Astrocyte (in vitro differentiated cells and primary cell): ENCODE measurements around the gene LASP1. TPM values are rescaled to one million over a fixed set of nuclear protein-coding genes. Genes with fewer than 3 reads are reported as not detected.
A peak's percentile ranks its signal among the peaks of the same experiment; 100 is the strongest.

Experiments
- DNase-seq: peaks from one replicate; pipeline ENCODE4 v3.0.0-alpha.2; 2010; ENCODE audit warnings: low read depth
- FAIRE-seq: peaks from 2 replicates; lab custom pipeline; 2011; peaks lifted over from hg19 to GRCh38; lab: Jason Lieb, UNC
- H2AFZ ChIP-seq: 2 replicates; pipeline ENCODE4 v1.6.0; 2012; ENCODE audit warnings: low read depth, low read length, inconsistent platforms
- H3K27ac ChIP-seq: 2 replicates; pipeline ENCODE4 v1.5.1; 2011; ENCODE audit warnings: low read depth, low read length, inconsistent platforms
- H3K27me3 ChIP-seq: 2 replicates; pipeline ENCODE4 v1.6.0; 2011; ENCODE audit warnings: low read length, inconsistent platforms; ENCODE audit not compliant: insufficient read depth
- H3K36me3 ChIP-seq: 2 replicates; pipeline ENCODE4 v1.5.1; 2011; ENCODE audit warnings: low read length, inconsistent platforms; ENCODE audit not compliant: insufficient read depth
- H3K4me1 ChIP-seq: 2 replicates; pipeline ENCODE4 v1.5.1; 2011; ENCODE audit warnings: low read length, inconsistent platforms; ENCODE audit not compliant: insufficient read depth
- H3K4me2 ChIP-seq: 2 replicates; pipeline ENCODE4 v1.6.0; 2012; ENCODE audit warnings: low read length, inconsistent platforms
- H3K4me3 ChIP-seq: 2 replicates; pipeline ENCODE4 v1.5.1; 2011; ENCODE audit warnings: low read depth, mild to moderate bottlenecking, low read length, inconsistent platforms; ENCODE audit not compliant: insufficient read depth
- H3K79me2 ChIP-seq: 2 replicates; pipeline ENCODE4 v1.6.0; 2012; ENCODE audit warnings: mild to moderate bottlenecking, low read length, inconsistent platforms; ENCODE audit not compliant: insufficient read depth
- H3K9ac ChIP-seq: 2 replicates; pipeline ENCODE4 v1.6.0; 2012; ENCODE audit warnings: mild to moderate bottlenecking, low read length, inconsistent platforms
- H3K9me3 ChIP-seq: 2 replicates; pipeline ENCODE4 v1.5.1; 2012; ENCODE audit warnings: low read depth, mild to moderate bottlenecking, low read length, inconsistent platforms; ENCODE audit not compliant: insufficient read depth
- H4K20me1 ChIP-seq: 2 replicates; pipeline ENCODE4 v1.6.0; 2012; ENCODE audit warnings: low read length, inconsistent platforms; ENCODE audit not compliant: insufficient read depth
- H3K27ac Mint-ChIP-seq: one replicate; pipeline ENCODE4 v1.8.0; 2021; ENCODE audit warnings: mild to moderate bottlenecking, mixed read lengths; ENCODE audit not compliant: unreplicated experiment
- H3K27me3 Mint-ChIP-seq: one replicate; pipeline ENCODE4 v1.8.0; 2021; ENCODE audit warnings: low read depth, mixed read lengths; ENCODE audit not compliant: unreplicated experiment
- H3K36me3 Mint-ChIP-seq: one replicate; pipeline ENCODE4 v1.8.0; 2021; ENCODE audit warnings: low read depth, mixed read lengths; ENCODE audit not compliant: unreplicated experiment
- H3K4me1 Mint-ChIP-seq: one replicate; pipeline ENCODE4 v1.8.0; 2021; ENCODE audit warnings: low read depth, mixed read lengths; ENCODE audit not compliant: unreplicated experiment
- H3K4me3 Mint-ChIP-seq: one replicate; pipeline ENCODE4 v1.8.0; 2021; ENCODE audit warnings: mild to moderate bottlenecking, moderate library complexity, mixed read lengths; ENCODE audit not compliant: unreplicated experiment
- H3K9me3 Mint-ChIP-seq: one replicate; pipeline ENCODE4 v1.8.0; 2021; ENCODE audit warnings: mild to moderate bottlenecking, mixed read lengths; ENCODE audit not compliant: unreplicated experiment
- CTCF ChIP-seq: IDR thresholded peaks from 2 replicates; pipeline ENCODE4 v1.5.1; 2011; ENCODE audit warnings: low read depth, mild to moderate bottlenecking, inconsistent platforms, low read length, moderate library complexity; ENCODE audit not compliant: insufficient read depth
- EZH2 ChIP-seq: IDR thresholded peaks from 2 replicates; pipeline ENCODE4 v1.6.1; 2012; ENCODE audit warnings: mild to moderate bottlenecking, low read length, inconsistent platforms; ENCODE audit not compliant: insufficient read depth
- total RNA-seq: library from RNA; stranded (reverse); gene quantifications from 2 replicates; pipeline ENCODE4 v1.2.1, GENCODE V29; 2021

The LASP1 gene
- total RNA-seq, 1 donor from 2014 or later, result 421 TPM

DNA sequence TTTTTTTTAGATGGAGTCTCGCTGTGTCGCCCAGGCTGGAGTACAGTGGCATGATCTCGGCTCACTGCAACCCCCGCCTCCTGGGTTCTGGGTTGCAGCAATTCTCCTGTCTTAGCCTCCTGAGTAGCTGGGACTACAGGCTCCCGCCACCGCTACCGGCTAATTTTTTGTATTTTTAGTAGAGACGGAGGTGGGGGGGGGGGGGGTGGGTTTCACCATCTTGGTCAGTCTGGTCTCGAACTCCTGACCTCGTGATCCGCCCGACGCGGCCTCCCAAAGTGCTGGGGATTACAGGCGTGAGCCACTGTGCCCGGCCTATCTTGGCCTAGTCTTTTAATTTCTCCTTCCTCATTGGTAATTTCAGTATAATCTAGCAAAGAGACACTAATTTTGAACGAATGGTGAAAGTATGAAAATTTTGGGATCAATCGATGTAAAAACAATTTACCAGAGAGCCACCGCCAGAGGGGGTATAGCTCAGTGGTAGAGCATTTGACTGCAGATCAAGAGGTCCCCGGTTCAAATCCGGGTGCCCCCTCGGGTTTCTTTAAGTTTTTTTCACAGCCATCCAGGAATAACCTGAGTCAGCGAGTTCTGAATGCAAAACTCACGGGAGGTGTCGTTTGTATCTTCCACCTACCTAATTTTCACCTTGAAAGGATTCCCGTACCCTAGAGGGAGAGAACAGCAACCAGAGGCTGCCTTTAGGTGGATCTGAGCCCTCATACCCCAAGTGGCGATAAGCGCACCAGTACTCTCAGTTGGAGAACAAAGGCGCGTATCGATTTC, 2.5 kb upstream of the LASP1 start:
- H3K9me3 Mint-ChIP-seq, result no peaks in the 10 kb centered on the region
- peaks cover 11% of the 10 kb centered on the region for H3K4me1 Mint-ChIP-seq
- Histone ChIP-seq H3K27ac (peak overlapping the region; percentile 36), H4K20me1 (peaks cover 17% of the 10 kb centered on the region), H3K9me3 (no peaks in the 10 kb centered on the region), H3K4me1 (peaks cover 33% of the 10 kb centered on the region), H3K36me3 (no peaks in the 10 kb centered on the region), H3K4me3 (peak overlapping the region; percentile 88), H3K9ac (peak overlapping the region; percentile 55), H3K27me3 (no peaks in the 10 kb centered on the region), H2AFZ (peak overlapping the region; percentile 30), H3K4me2 (peak overlapping the region; percentile 87), H3K79me2 (peaks cover 24% of the 10 kb centered on the region)
- peaks cover 5% of the 10 kb centered on the region for H3K36me3 Mint-ChIP-seq
- TF ChIP-seq EZH2 (no peak), CTCF (no peak)
- peak overlapping the region; percentile 87 for H3K27ac Mint-ChIP-seq
- H3K4me3 Mint-ChIP-seq, result peak overlapping the region; percentile 93
- FAIRE-seq (peak; percentile 17), DNase-seq (peak; percentile 41)
- no peaks in the 10 kb centered on the region for H3K27me3 Mint-ChIP-seq

DNA sequence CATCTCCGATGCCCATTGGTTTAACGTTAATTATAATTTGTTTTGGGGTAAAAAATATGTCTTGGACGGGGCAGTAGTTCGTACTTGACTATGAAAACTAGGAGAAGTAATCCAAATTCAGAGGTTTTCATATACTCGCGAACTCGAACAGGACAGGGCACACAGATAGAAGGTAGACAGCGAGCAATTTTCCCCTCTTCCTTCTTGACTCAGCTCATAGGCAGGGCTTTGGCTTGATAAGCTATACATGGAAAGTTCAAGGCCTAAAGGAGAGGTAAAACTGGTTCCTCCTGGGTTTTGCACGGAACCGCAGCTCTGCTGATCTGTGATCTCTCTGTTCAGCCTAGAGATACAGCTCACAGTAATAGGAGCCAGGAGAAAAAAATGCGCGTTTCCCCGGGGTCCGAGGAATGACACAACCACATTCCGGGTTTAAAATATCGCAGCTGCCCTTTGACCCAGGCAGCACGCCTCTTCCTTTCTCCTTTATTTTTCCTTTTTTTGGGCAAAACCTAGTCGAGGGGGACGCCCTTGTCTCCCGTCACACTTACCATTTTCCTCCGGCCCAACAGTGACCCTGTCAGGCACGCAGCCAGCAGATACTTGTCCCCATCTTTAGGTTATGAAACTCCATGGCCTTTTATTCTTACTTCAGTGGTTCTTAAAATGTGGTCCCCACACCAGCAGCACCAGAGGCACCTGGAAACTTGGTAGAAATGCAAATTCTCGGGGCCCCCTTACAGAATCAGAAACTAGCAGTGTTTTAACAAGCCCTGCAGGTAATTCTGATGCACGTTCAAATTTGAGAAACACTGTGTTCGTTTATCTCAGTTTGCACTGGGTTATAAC, 1.7 kb upstream of the LASP1 start:
- peaks cover 14% of the 10 kb centered on the region for H3K4me1 Mint-ChIP-seq
- peak overlapping the region; percentile 93 for H3K4me3 Mint-ChIP-seq
- peaks cover 9% of the 10 kb centered on the region for H3K36me3 Mint-ChIP-seq
- H3K4me1 ChIP-seq, result peaks cover 38% of the 10 kb centered on the region
- TF ChIP-seq CTCF (no peak), EZH2 (no peak)
- H3K36me3 ChIP-seq, result peaks cover 4% of the 10 kb centered on the region
- H3K79me2 ChIP-seq, result peaks cover 33% of the 10 kb centered on the region
- peak overlapping the region; percentile 30 for H2AFZ ChIP-seq
- H3K27me3 ChIP-seq, result no peaks in the 10 kb centered on the region
- H3K4me3 ChIP-seq, result peak overlapping the region; percentile 88
- H3K9me3 Mint-ChIP-seq, result no peaks in the 10 kb centered on the region
- DNase-seq, result peak; percentile 31
- peak overlapping the region; percentile 87 for H3K27ac Mint-ChIP-seq
- H3K4me2 ChIP-seq, result peak overlapping the region; percentile 87
- H3K27me3 Mint-ChIP-seq, result no peaks in the 10 kb centered on the region
- peaks cover 26% of the 10 kb centered on the region for H4K20me1 ChIP-seq
- peak overlapping the region; percentile 36 for H3K27ac ChIP-seq
- H3K9me3 ChIP-seq, result no peaks in the 10 kb centered on the region
- FAIRE-seq, result no peak
- peak overlapping the region; percentile 55 for H3K9ac ChIP-seq
